NOMO-1 treated with dmso at 0.1 percent for 144 hours (cell line): ENCODE results near the gene FAM237B.

Experiments used
- DNase-seq: peaks from one replicate; lab custom pipeline; 2025; ENCODE audit not compliant: unreplicated experiment; lab: John Stamatoyannopoulos, UW

Gene FAM237B

DNA sequence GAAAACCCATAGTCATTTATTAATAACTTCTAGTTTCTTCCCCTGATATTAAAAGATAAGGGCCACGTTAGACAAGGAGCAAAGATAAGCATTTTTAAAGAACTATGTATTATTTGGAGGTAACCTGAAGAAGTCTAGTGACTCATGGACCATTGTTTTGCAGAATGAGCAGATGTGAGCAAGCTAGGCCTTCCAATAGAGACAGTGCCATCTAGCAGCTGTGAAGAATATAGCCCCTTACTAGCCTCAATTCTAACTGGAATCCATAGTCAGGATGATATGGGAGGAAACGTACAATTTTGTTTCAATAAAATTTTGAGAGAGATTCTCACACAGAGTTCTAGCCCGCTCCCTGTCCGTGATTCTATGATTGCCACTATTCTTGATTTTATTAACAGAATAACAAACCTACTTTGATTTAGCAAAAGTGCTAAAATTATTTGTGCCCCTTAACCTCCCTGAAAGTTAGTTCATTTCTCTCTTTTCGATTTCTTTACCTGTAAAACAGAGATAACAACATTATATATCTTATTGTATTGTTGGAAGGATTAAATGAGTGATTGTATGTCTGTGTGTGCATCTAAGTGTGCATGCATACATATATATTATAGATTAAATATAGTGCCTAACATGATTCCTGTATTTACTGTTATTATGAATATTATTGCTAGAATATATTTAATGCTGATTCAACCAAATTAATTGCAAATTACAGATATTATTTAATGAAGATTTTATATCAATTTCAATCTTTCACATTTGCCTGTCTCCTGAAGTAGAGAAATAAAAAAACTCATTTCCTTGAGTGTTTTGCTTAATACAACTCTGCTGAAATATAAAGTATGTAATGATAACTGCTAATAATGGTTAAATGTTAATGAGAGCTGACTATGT lies 22.7 kb downstream of the FAM237B start:
- peak; percentile 70 for DNase-seq

DNA sequence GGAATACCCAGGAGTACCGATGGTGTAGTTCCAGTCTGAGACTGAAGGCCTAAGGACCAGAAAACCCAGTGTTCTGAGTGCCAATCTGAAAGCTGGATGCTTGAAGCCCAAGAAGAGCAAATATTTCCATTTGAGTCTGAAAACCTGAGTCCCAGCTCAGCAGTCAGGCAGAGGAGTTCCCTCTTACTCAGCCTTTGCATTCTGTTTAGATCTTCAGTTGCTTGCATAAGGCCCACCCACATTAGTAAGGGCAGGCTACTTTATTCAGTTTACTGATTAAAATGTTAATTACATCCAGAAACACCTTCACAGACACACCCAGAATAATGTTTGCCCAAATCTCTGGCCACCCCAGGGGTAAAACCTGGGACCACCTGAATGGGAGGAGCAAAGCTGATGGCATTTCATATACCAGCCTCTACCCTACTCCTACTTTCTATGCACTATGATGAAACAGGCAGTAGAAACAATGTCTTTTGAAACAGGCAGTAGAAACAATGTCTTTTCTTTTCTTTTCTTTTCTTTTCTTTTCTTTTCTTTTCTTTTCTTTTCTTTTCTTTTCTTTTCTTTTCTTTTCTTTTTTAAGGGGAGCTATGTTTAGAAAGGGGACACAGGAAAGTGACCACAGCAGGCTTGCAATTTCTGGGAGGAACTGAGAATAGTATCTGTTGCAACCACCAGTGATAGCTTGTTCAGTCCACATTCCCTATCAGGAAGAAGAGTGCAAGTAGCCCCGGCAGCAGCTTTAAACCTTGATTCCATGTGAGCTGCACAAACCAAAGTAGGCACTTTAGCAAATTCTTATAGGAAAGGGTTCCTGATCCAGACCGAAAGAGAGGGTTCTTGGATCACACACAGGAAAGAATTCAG lies 30.6 kb downstream of the FAM237B start:
- DNase-seq = peak; percentile 53

DNA sequence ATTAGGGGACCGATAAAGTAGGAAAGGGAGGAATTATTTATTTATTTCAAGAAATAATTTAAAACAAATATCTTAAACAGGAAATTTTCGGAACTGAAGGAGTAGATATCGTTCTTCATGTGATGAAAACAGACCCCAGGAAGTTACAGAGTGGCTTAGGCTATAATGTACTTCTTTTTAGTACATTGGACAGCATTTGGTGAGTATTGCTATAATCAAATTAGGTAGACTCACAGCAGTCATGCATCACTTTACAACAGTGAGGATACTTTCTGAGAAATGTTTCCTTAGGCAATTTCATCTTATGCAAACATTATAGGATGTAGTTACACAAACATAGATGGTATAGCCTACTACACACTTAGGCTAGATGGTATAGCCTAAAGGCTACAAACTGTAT lies 33.0 kb downstream of the FAM237B start:
- DNase-seq = no peak

DNA sequence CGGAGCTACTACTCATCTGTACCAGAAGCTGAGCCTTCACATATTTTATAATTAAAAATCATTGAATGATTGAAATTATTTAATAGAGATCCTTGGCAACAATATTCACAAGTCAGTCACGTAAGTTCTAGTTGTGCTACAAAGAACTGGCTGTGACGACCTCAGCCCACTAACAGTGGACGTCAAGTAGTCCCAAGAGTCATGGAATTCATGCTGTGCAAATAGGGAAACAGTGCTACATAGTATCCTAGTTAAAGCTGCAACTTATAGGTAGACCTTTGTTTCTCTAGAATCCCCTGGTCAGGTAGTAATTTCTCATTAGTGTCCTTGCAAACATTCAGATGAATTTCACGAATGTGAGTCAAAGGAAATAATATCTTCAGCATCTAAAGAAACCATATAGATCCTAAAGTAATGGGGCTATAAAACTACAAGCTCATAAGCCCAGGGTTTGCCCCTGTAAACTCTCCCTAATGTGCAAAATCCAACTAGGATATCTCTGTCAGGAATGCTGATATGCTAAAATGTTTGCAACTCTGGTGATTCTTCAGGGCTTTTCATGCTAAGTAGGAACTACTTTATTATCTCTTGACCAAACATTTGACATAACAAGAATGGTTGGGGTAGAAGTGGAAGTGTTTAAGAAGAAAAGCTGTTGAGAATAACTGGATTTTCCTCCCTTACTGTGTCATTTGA lies 44.9 kb downstream of the FAM237B start:
- DNase-seq = no peak

DNA sequence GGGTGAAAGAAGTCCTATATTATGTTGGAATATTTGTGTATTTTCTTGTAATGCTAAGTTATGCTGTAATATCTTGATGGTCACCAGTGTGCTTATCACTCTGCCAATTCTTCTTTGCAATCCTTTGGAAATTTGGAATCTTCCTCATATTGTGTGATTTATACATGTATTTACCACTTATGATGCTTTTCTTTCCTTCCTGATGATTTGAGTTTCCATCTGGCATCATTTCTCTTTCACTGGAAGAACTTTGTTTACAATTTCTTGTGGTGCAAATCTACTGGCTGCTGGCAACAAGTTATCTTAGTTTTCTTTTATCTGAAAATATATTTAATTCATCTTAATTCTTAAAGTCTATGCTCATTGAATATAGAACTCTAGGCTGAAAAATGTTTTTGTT lies 46.9 kb downstream of the FAM237B start:
- no peak for DNase-seq

DNA sequence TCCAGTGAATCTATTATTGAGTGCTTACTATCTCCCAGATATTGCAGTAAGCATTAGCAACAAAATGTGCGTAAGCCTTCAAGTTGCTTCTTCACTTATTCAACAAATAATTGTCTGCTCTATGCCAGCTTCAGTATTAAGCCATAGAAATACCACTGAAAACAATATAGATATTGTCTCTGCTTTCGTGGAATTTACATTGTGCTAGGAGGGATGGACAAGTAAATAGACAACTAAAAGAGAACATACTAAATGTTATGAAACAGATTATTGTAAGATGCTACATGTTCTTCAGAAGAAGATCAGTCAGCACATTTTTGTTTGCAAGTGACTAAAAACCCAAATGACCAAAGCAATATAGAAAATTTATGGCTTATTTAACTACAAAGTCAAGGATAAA lies 48.9 kb downstream of the FAM237B start:
- no peak for DNase-seq

DNA sequence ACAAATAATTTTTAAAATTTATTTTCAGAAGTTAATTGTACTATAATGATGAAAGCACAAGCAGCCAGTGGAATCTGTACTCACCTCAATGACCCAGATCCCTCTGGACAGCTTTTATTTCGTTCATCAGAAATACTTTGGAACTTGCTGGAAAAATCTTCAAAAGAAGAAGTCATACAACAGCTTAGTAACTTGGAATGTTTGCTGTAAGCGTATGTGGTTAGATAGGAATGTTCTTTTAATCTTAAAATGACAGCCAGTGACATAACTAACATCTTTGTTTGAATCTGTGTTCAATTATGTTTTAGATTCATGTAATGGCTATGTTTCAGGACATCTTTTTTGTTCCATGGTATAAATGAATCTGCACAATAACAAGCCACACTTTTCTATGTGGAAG lies 49.4 kb downstream of the FAM237B start:
- no peak for DNase-seq

DNA sequence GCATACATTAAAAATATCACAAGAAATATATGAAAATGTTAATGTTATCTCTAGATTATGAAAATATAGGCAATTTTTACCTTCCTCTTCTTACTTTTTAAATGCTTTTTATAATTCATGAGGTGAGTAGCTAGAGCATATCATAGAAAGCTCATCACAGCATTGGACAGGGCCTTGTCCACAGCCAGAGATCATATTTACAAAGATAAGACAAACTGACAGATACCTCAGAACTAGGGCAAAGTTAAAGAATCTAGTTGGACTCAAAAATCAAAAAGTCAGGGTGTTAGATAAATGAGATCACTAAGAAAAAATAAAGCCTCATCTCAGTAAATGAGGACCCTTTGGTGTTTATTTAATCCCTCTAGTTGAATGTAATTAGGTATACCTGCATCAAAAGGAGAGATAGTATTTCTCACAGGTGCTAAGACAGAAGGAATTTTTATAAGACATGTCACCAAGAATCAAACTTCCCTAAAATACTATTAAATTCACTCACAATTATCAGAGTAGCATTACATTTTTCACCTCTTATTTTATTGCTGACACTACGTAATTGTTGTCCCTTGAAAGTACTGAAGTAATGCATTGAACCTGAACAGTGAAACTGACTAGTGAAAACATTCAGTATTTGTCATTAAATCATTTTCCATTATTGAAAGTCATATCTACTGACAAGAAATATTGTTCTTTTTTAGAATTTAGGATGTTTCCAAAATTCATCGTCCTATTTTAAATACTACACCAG lies 50.5 kb downstream of the FAM237B start:
- DNase-seq = no peak

DNA sequence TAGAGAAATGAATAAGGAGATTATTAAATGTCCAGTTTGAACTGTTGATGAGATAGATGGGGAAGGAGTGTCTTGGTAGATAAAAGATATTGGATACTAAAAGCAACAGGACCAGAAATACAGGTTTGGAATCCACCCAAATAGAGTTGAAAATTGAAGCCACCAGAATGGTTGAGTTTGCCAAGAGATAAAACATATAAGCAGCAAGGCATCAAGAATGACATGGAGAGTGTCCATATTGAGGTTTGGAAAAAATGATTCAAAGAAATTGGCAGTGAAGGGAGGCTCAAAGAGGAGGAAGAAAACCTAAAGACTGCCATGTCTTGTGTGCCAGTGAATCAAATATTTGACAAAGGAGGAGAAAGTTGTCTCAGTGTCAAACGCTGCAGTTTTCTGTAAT lies 51.9 kb downstream of the FAM237B start:
- DNase-seq = no peak

DNA sequence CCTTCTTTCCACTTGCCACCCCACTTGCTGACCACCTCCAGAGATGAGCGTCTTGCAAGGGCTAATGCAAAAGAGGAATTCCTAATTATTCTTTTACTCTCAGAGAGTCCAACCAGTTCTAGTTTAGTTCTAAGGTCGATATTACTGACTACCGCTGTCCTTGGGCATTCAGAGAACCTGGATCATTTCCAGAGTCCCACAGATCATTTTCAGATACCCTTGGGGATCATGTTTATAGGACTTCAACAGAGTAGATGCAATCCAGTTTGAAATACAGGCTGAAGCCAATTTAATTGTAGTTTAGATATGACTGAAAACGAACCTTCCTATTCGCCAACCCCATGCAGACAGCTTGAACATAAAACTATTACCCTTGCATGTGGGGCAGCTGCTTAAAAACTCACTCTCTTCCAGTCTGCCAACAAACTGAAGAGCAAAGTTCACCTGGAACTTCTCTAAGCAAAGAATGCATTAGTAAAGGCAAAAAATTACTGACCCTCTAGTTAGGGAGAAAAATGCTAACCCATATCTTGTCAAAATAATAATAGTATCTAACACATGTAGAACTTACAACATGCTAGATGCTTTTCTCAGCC lies 53.7 kb downstream of the FAM237B start:
- no peak for DNase-seq

DNA sequence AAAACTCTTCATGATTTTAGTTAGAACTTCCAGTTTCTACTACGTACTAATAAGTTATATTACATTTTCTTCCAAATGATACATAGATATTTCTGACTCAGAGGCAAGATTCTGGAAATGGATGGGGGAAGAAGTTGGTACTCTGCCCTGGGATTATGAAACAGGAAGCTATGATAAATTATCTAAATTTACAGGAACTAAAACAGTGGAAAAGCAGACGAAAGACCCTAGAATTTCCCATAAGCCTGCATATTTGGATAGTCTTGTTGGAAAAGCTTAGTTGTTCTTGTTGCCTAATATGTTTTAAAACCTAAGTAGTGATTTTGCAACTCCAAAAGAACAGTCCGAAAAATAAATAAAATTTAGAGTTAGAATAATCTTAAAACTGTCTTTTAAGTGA lies 54.3 kb downstream of the FAM237B start:
- peak; percentile 9 for DNase-seq
